Skeletal muscle satellite cell (primary cell): ENCODE results near the gene TAX1BP3. TPM values are rescaled to one million over a fixed set of nuclear protein-coding genes. Genes with fewer than 3 reads are reported as not detected.
A peak's percentile ranks its signal among the peaks of the same experiment; 100 is the strongest.
"Not testable (repeated sequence)": the region's sequence is repeated elsewhere in the genome, so short reads cannot be mapped to it uniquely, and the experiment has no call there.

Experiments
- H3K27me3 ChIP-seq: 2 replicates; pipeline ENCODE4 v1.7.0; 2013; ENCODE audit warnings: low read length; ENCODE audit not compliant: control insufficient read depth, insufficient read depth
- H3K36me3 ChIP-seq: 2 replicates; pipeline ENCODE4 v1.7.0; 2013; ENCODE audit warnings: mild to moderate bottlenecking, control low read depth, low read length; ENCODE audit not compliant: insufficient read depth
- H3K4me1 ChIP-seq: 2 replicates; pipeline ENCODE4 v1.7.0; 2013; ENCODE audit warnings: low read length; ENCODE audit not compliant: control insufficient read depth, insufficient read depth
- H3K4me2 ChIP-seq: 2 replicates; pipeline ENCODE4 v1.7.0; 2013; ENCODE audit warnings: mild to moderate bottlenecking, low read length
- H3K4me3 ChIP-seq: 2 replicates; pipeline ENCODE4 v1.7.0; 2013; ENCODE audit warnings: low read length
- H3K9ac ChIP-seq: 2 replicates; pipeline ENCODE4 v1.7.0; 2013; ENCODE audit warnings: mild to moderate bottlenecking, low read depth, low read length, moderate library complexity
- H3K9me3 ChIP-seq: replicated peaks from 2 replicates; pipeline ENCODE4 v1.7.0; 2013; ENCODE audit warnings: mild to moderate bottlenecking, control low read depth, low read length
- total RNA-seq: library from RNA; depleted of rRNA; stranded (reverse); fragments of >200 nt; gene quantifications from 2 replicates; pipeline ENCODE4 v1.2.3, GENCODE V29; 2012; rRNA removed

TAX1BP3 gene, protein sequence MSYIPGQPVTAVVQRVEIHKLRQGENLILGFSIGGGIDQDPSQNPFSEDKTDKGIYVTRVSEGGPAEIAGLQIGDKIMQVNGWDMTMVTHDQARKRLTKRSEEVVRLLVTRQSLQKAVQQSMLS
- total RNA-seq: 168 and 225 TPM in 2 replicates

DNA sequence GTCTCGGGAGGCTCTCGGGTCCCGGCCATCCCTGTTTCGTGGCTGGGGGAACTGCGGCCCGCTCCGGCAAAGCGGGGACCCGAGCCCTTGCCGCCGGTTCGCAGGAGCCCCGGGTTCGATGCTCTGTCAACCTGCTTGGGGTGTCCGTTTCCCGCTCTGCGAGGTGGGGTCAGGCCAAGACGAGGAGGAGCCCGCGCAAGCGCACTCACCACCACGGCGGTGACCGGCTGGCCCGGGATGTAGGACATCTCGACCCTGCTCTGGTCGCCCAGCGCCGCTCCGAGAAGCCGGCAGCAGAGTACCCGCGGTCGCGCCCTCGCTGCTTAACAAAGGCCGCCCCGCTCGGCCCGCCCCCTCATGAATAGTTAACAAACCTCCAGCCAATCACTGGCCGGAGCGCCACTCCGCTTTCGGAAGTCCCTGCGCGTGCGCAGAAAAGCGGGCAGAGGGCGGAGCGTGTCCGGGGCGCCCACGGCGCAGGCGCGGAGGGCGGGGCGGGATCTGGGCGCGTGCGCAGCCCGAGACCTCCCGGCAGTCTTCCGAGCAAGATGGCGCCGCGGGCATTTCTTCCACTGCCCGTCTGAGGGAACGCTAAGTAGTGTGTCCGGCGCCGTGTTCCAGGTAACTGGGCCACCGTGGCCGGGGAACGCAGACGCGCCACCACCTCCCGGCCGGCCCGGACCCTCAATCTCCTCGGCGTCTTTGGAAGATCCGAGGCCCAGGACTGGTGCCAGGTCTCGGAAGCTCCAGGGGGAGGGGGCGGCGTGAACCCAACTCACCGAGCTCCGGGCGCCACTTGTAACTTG is at the start of gene TAX1BP3, which contains the start of gene EMC6:
TAX1BP3 (minus strand) TSS at position 300 of the 806 bp plus-strand sequence; CDS start at position 248, 52 bp downstream.
EMC6 (plus strand) TSS at position 534 of the 806 bp plus-strand sequence. CDS start 335 bp downstream, outside the sequence.
- H3K4me3 ChIP-seq: peak within 1 kb of the TSS; percentile 87
- no peaks in the 10 kb centered on the region for H3K9me3 ChIP-seq
- H3K36me3 ChIP-seq: peaks cover 32% of the 10 kb centered on the region
- H3K9ac ChIP-seq: peak within 1 kb of the TSS; percentile 99
- H3K4me1 ChIP-seq: peaks cover 18% of the 10 kb centered on the region
- H3K4me2 ChIP-seq: peak within 1 kb of the TSS; percentile 95
- H3K27me3 ChIP-seq: no peaks in the 10 kb centered on the region

DNA sequence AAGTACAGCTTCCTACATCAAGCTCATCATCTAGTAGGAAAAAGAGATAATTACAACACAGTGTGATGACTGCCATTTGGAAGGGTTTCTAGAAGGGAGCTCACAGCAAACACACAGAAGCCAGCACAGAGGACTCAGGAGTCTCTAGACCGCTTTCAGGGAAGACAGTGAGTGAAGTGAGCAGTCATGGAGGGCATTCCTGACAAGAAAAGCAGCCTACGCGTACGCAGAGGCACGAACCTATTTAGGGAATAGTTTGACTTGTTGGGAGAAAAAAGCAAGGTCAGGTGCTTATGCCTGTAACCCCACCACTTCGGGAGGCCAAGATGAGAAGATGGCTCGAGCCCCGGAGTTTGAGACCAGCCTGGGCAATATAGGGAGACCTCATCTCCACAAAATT is 46.9 kb upstream of the TAX1BP3 start:
- Histone ChIP-seq H3K4me2 (no peak overlapping the region), H3K27me3 (no peaks in the 10 kb centered on the region), H3K4me3 (no peak overlapping the region), H3K9me3 (no peaks in the 10 kb centered on the region), H3K36me3 (peaks cover 45% of the 10 kb centered on the region), H3K4me1 (peaks cover 13% of the 10 kb centered on the region), H3K9ac (no peak overlapping the region)

DNA sequence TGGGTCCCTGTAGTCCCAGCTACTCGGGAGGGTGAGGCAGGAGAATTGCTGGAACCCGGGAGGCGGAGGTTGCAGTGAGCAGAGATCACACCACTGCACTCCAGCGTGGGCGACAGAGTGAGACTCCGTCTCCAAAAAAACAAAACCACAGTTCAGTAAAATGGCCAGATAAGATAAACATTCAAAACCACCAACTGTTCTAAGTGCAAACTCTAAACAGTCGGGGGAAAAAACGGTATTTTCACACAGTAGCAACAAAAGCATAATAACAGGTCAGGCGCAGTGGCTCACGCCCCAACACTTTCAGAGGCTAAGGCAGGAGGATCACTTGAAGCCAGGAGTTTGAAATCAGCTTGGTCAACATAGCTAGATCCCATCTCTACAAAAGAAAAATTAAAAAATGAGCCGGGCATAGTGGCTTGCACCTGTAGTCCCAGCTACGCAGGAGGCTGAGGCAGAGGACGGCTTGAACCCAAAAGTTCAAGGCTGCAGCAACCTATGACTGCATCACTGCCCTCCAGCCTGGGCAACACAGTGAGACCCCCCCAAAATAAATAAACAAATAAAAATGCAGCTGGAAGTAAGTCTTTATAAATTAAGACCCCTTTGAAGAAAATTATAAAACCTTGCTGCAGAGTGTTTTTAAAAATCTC is 44.6 kb upstream of the TAX1BP3 start:
- Histone ChIP-seq H3K36me3 (peaks cover 36% of the 10 kb centered on the region), H3K4me3 (no peak overlapping the region), H3K4me1 (peaks cover 6% of the 10 kb centered on the region), H3K9me3 (no peaks in the 10 kb centered on the region), H3K9ac (no peak overlapping the region), H3K4me2 (no peak overlapping the region), H3K27me3 (no peaks in the 10 kb centered on the region)

DNA sequence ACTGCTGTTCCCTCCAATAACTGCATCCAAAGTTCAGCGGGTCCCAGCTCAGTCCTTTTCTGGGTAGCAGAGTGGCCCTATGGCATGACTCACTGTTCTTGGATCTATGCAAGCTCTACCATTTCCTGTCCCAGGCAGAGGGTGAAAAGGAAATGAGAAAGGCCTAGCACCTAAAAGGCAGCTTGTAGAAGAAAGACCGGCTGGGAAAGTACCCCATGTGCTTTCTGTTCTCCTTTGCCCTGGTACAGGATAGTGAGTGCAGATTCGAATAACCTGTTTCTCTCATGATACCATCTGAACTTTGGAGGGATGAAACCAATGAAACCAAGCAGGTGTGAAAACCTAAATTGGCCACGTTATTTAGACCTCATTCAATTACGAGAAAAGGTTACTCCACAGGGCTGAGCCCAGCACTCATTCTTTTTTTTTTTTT is 42.6 kb upstream of the TAX1BP3 start:
- peak overlapping the region; percentile 4 for H3K4me2 ChIP-seq
- H3K4me3 ChIP-seq: no peak overlapping the region
- no peak overlapping the region for H3K9ac ChIP-seq
- H3K9me3 ChIP-seq: no peaks in the 10 kb centered on the region
- H3K36me3 ChIP-seq: peaks cover 17% of the 10 kb centered on the region
- peaks cover 6% of the 10 kb centered on the region for H3K4me1 ChIP-seq
- H3K27me3 ChIP-seq: no peaks in the 10 kb centered on the region

DNA sequence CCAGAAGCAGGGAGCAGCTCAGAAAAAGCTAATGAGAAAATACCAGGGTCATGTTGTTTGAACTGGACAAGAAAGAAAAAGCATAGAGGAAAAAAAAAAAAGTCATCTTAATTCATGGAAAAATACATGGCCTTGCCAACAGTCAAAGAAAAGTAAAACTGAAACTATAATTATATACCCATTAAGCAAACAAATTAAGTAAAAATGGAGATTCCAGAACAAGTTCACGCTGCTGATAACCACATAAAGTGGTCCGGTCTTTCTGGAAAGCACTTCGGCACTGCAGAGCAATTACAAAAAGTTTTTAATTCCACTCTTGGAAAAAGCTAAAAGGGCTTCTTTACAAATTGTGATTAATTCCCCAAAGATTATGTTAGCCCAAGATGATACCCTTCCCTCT is 40.0 kb upstream of the TAX1BP3 start:
- no peak overlapping the region for H3K4me2 ChIP-seq
- H3K36me3 ChIP-seq: peaks cover 4% of the 10 kb centered on the region
- no peak overlapping the region for H3K4me3 ChIP-seq
- no peaks in the 10 kb centered on the region for H3K9me3 ChIP-seq
- H3K27me3 ChIP-seq: no peaks in the 10 kb centered on the region
- peaks cover 6% of the 10 kb centered on the region for H3K4me1 ChIP-seq
- no peak overlapping the region for H3K9ac ChIP-seq

DNA sequence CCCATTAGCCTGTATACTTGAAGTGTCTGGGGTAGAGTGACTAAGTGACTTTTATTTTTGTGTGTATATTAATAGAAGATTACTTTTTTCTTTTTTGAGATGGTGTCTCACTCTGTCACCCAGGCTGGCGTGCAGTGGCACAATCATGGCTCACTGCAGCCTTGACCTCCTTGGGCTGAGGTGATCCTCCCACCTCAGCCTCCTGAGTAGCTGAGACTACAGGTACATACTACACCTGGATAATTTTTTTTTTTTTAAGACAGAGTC is 37.3 kb upstream of the TAX1BP3 start:
- H3K9me3 ChIP-seq, H3K36me3 ChIP-seq, H3K4me2 ChIP-seq, H3K4me3 ChIP-seq, H3K27me3 ChIP-seq, H3K9ac ChIP-seq, H3K4me1 ChIP-seq: not testable (repeated sequence)

DNA sequence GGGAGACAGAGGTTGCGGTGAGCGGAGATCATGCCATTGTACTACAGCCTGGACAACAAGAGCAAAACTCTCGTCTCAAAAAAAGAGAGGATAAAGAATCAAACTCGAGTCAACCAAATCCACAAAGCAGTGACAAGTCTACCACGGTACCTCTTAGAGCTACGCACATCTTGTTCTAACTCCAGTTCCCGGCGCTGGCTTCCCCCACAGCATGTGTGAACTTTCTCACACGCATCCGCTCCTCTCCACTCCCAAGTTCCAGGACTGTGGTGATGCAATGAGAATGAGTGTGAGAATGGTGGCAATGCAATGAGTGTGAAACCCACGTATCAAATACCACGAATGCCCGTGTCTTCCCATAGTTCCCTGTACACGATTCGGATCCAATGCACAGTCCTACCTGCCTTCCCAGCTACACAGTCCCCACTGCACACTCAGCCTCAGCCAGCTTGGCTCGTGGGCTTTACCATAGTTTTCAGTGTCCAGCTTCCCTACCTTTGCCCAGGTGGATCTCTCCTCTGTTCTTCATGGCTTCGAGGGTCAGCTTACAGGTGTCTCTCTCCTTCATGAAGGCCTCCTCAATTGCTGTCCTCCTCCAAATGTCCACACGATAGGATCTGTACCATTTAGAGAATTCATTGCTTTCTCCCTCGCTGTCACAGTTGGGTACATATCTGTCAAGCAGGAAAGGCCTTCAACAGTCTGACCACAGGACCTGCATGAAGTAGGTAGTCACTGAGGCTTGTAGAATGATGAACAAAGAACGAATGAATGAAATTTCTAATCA is 36.7 kb upstream of the TAX1BP3 start:
- Histone ChIP-seq H3K4me3 (no peak overlapping the region), H3K4me1 (no peaks in the 10 kb centered on the region), H3K27me3 (no peaks in the 10 kb centered on the region), H3K4me2 (no peak overlapping the region), H3K36me3 (no peaks in the 10 kb centered on the region), H3K9ac (no peak overlapping the region), H3K9me3 (no peaks in the 10 kb centered on the region)

DNA sequence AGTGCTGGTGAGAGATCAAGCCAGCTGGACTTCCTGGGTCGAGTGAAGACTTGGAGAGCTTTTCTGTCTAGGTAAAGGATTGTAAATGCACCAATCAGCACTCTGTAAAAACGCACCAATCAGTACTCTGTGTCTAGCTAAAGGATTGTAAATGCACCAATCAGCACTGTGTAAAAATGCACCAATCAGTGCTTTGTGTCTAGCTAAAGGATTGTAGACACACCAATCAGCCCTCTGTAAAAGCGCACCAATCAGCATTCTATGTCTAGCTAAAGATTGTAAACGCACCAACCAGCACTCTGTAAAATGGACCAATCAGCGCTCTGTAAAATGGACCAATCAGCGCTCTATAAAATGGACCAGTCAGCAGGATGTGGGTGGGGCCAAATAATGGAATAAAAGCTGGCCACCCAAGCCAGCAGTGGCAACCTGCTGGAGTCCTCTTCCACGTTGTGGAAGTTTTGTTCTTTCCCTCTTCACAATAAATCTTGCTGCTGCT is 33.7 kb upstream of the TAX1BP3 start:
- not testable (repeated sequence) for H3K9ac ChIP-seq, H3K27me3 ChIP-seq, H3K4me3 ChIP-seq, H3K36me3 ChIP-seq, H3K4me2 ChIP-seq, H3K4me1 ChIP-seq, H3K9me3 ChIP-seq

DNA sequence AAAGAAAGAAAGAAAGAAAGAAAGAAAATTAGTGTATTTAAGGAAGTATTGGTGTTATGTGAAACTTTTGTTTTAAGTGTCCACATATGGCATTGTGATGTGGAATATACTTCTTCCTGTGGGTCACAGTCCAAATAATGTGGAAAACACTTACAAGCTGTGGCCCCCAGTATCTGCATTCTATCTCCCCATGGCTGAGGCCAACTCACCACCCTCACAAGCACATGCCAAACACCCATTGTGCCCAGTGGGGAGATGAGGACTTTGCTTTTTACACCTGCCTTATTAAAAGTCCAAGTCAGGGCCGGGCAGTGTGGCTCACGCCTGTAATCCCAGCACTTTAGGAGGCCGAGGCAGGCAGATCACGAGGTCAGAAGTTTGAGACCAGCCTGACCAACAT is 31.6 kb upstream of the TAX1BP3 start:
- Histone ChIP-seq H3K27me3 (no peaks in the 10 kb centered on the region), H3K4me2 (no peak overlapping the region), H3K4me1 (peaks cover 13% of the 10 kb centered on the region), H3K9me3 (peaks cover 3% of the 10 kb centered on the region), H3K36me3 (no peaks in the 10 kb centered on the region), H3K4me3 (no peak overlapping the region), H3K9ac (no peak overlapping the region)

DNA sequence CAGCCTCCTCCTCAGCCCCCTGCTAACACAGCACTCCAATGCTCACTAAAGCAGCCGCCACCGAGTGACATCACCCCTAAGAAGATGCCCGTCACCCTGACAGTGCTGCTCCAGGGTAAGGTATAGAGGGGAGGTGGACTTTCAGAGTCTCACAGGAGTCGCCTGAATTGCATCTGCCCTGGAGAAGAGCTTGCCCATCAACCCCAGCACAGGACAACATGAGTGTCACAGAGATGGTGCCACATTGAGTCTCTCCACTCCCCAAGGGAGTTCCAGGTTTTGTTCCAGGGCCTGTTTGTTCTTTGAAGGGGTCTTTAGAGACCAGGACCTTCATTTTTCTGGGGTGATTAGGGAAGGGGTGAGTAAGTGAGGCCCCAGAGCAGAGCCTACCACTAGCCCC is 29.8 kb upstream of the TAX1BP3 start:
- Histone ChIP-seq H3K27me3 (no peaks in the 10 kb centered on the region), H3K4me2 (no peak overlapping the region), H3K36me3 (no peaks in the 10 kb centered on the region), H3K9ac (no peak overlapping the region), H3K4me3 (no peak overlapping the region), H3K9me3 (peaks cover 3% of the 10 kb centered on the region), H3K4me1 (peaks cover 20% of the 10 kb centered on the region)

DNA sequence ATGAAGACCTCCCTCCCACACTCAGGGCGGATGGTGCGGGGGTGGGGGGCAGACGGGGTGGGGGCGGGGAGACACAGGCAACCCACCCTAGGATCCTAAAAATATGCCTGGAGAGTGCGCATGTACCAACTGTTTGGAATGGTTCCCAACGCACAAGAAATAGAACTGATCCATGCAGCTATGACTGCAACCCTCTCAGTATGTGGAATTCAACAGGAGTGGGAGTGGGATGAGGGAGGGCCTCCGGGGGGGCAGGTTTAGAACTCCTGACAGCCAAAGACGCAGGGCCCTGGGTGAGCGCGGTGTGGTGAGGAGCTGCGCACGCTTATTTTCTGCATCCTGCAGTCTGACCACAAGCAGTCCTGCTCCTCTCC is 28.7 kb upstream of the TAX1BP3 start:
- peaks cover 3% of the 10 kb centered on the region for H3K9me3 ChIP-seq
- H3K27me3 ChIP-seq: no peaks in the 10 kb centered on the region
- no peaks in the 10 kb centered on the region for H3K36me3 ChIP-seq
- no peak overlapping the region for H3K4me3 ChIP-seq
- no peak overlapping the region for H3K4me2 ChIP-seq
- H3K9ac ChIP-seq: no peak overlapping the region
- peaks cover 20% of the 10 kb centered on the region for H3K4me1 ChIP-seq
